Astrocyte of the spinal cord (primary cell): ENCODE data around the gene SUSD2.

ENCODE experiments used
- DNase-seq: peaks from one replicate; pipeline ENCODE4 v3.0.0; 2011; ENCODE audit warnings: low read depth, low spot score
- H3K4me3 ChIP-seq: 2 replicates; pipeline ENCODE4 v1.5.1; 2011; ENCODE audit warnings: low read depth, mild to moderate bottlenecking, low read length, moderate library complexity
- in situ Hi-C: cut with HindIII; loops from 2 replicates; pipeline ENCODE4 v1.10.0; 2017; ENCODE audit warnings: low sequenced_read_pairs
- TF ChIP-seq, protein P1 (sequence below): IDR thresholded peaks from 2 replicates; pipeline ENCODE4 v1.5.1; 2012; ENCODE audit warnings: low read depth, mild to moderate bottlenecking, low read length, inconsistent platforms

SUSD2 gene

GRCh38 chr22:24217384-24217783, 36.1 kb downstream of the SUSD2 start:
- TF ChIP-seq, protein P1, sequence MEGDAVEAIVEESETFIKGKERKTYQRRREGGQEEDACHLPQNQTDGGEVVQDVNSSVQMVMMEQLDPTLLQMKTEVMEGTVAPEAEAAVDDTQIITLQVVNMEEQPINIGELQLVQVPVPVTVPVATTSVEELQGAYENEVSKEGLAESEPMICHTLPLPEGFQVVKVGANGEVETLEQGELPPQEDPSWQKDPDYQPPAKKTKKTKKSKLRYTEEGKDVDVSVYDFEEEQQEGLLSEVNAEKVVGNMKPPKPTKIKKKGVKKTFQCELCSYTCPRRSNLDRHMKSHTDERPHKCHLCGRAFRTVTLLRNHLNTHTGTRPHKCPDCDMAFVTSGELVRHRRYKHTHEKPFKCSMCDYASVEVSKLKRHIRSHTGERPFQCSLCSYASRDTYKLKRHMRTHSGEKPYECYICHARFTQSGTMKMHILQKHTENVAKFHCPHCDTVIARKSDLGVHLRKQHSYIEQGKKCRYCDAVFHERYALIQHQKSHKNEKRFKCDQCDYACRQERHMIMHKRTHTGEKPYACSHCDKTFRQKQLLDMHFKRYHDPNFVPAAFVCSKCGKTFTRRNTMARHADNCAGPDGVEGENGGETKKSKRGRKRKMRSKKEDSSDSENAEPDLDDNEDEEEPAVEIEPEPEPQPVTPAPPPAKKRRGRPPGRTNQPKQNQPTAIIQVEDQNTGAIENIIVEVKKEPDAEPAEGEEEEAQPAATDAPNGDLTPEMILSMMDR: no peak
- H3K4me3 ChIP-seq: no peak overlapping the region
- in situ Hi-C loops: no loop called here
- no peak for DNase-seq

- DNase-seq: no peak
- in situ Hi-C loops: no loop called here
- no peak overlapping the region for H3K4me3 ChIP-seq
- TF ChIP-seq, protein P1: no peak
Observed at GRCh38 chr22:24219750-24220149, 38.5 kb downstream of the SUSD2 start.

- TF ChIP-seq, protein P1: no peak
- no peak overlapping the region for H3K4me3 ChIP-seq
- DNase-seq: no peak
- in situ Hi-C loops: no loop called here
Observed at GRCh38 chr22:24224468-24224867, 43.2 kb downstream of the SUSD2 start.

DNA sequence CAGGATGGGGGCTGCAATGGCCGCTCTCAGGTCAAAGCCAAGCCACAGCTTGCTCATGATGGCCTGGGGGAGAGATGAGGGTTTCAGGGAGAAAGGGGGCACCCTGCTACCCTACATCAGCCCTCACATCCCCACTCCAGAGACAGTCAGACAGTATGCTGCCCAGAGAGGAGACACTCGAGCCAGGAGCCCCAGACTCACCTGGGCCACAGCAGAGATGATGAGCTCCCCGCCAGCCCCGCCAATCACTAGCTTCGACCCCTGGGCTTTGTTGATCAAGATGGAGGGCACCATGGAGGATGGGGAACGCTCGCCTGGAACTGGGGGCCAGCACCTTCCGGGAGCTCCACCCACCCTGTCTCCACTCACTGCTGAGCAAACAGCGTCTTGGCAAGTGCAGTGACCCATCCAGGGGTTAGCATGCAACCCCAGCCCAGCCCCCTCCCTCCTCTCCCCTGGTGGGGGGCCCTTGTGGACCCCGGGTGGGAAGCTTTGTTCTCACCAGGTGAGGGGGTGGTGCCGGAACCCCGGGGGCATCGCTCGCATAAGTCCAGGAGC, 43.8 kb downstream of the SUSD2 start:
- TF ChIP-seq, protein P1: no peak
- no peak overlapping the region for H3K4me3 ChIP-seq
- DNase-seq: no peak
- in situ Hi-C loops: no loop called here

GRCh38 chr22:24225951-24226350, 44.7 kb downstream of the SUSD2 start:
- H3K4me3 ChIP-seq: no peak overlapping the region
- TF ChIP-seq, protein P1: no peak
- in situ Hi-C loops: no loop called here
- no peak for DNase-seq

GRCh38 chr22:24230911-24231656, 49.8 kb downstream of the SUSD2 start:
- TF ChIP-seq, protein P1: peak; percentile 31
- H3K4me3 ChIP-seq: no peak overlapping the region
- in situ Hi-C loops: no loop called here
- DNase-seq: no peak
